CD4-positive, alpha-beta T cell treated with Interferon gamma for 1 hour (primary cell): ENCODE data around the gene CORT.
A peak's percentile ranks its signal among the peaks of the same experiment; 100 is the strongest.

ENCODE experiments used
- DNase-seq: peaks from one replicate; pipeline ENCODE4 v3.0.0-alpha.2; 2020

Gene CORT

GRCh38 chr1:10479296-10479695 is 29.5 kb downstream of the CORT start:
- no peak for DNase-seq

- no peak for DNase-seq
Measured at GRCh38 chr1:10480614-10481013, 30.8 kb downstream of the CORT start.

- DNase-seq: no peak
Measured at GRCh38 chr1:10484521-10484920, 34.7 kb downstream of the CORT start.

- no peak for DNase-seq
Measured at GRCh38 chr1:10489291-10490055, 39.6 kb downstream of the CORT start.

- no peak for DNase-seq
Measured at GRCh38 chr1:10490286-10490970, 40.6 kb downstream of the CORT start.

GRCh38 chr1:10494418-10494753 is 44.6 kb downstream of the CORT start:
- no peak for DNase-seq

GRCh38 chr1:10494754-10495474 is 45.1 kb downstream of the CORT start:
- DNase-seq: peak; percentile 67

- no peak for DNase-seq
Measured at GRCh38 chr1:10495475-10495817, 45.6 kb downstream of the CORT start.

- DNase-seq: peak; percentile 49
Measured at GRCh38 chr1:10495952-10496351, 46.1 kb downstream of the CORT start.

GRCh38 chr1:10497109-10497508 is 47.3 kb downstream of the CORT start:
- DNase-seq: peak; percentile 37

- no peak for DNase-seq
Measured at GRCh38 chr1:10498231-10498630, 48.4 kb downstream of the CORT start.
